SKM-1 (cell line): ENCODE measurements around the gene GXYLT1.
"Not testable (repeated sequence)": the region's sequence is repeated elsewhere in the genome, so short reads cannot be mapped to it uniquely, and the experiment has no call there.

Source experiments
- DNase-seq: peaks from one replicate; lab custom pipeline; 2025; ENCODE audit not compliant: unreplicated experiment; lab: John Stamatoyannopoulos, UW

The GXYLT1 gene

DNA sequence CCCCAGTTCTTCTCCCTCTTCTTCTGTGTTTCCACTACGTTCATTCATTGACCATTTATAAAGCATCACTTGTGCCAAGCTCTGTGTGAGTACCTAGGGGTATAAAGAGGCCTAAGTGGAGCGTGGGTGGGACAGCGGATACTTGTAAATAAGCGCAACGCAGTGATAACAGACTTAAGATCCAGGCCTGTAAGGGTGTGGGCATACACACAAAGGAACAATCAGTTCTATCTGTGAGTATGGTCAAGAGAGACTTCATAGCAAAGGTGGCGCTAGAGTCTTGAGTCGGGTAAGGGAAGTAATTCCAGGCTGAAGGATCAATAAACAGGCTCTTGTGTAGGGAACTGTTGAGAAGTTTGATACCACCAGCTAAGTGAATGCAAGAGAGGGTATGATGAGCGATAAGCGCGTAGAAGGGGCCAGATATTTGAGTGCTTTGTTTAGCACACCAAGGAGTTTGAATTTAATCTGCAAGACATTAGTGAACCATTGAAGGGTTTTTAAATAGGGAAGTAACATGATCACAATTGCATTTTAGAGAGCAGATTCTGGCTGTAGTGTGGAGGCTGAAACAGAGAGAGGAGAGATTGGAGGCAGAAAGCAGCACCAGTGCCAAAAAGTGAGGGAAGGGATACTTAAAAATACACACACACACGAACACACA lies 1.0 kb upstream of the GXYLT1 start:
- DNase-seq, result no peak

DNA sequence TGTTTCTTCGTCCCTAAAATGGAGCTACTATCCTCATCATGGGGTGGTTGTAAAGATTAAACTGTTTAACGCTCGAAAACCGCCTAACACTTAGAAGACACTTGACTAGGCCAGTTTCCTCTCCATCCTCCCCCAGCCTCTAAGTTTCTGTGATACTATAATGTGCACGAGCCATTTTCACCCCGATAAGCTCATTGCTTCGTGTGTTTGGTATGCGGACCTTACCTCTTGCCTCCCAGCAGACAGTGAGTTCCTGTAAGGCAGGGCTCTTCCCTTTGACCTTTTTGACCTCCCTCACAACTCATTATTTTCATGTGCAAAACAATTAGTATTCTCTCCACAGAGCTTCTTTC lies 499 bp upstream of the GXYLT1 start:
- no peak for DNase-seq

DNA sequence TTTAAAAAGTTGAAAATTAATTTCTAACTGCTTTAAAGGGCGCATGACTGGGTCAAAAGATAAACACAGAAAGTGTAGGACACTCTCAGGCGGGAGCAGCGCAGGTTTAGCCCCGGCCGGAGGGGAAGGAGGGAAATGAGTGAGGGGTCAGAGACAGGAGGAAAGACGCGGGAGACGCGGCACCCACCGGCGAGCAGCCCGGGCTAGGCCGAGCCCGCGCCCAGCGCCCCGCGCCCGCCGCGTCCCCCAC lies 591 bp downstream of the GXYLT1 start:
- DNase-seq, result no peak

DNA sequence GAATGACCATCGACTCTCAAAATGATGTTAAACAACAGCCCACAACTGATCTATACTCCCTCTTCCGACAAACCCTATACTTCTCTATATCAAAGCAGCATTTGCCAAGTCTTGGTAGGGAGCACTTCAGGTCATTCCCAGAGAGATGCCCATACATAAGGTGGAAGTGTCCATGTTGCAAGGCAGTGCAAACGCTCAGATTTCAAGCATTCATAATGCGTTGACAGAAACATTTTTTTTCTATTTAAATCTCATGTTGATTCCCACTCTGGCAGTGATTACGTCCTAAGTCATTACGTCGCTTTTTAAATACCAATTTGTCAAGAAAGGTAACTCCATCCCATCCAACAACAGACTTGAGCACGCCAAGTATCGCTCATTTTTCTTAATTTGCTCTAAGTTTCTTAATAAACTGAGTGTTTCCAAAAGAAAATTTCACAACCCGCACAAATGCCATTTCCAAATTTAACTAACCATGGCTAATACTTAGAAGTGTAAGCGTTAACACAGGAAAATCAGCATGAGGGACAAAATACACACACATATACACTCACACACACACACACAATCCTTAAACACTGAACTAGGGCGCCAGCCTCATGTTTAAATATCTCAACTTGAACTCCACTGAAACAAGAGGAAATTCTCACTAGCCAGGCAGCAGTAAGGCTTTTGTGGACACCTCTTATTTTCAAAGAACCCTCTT lies 1.1 kb downstream of the GXYLT1 start:
- DNase-seq, result no peak

DNA sequence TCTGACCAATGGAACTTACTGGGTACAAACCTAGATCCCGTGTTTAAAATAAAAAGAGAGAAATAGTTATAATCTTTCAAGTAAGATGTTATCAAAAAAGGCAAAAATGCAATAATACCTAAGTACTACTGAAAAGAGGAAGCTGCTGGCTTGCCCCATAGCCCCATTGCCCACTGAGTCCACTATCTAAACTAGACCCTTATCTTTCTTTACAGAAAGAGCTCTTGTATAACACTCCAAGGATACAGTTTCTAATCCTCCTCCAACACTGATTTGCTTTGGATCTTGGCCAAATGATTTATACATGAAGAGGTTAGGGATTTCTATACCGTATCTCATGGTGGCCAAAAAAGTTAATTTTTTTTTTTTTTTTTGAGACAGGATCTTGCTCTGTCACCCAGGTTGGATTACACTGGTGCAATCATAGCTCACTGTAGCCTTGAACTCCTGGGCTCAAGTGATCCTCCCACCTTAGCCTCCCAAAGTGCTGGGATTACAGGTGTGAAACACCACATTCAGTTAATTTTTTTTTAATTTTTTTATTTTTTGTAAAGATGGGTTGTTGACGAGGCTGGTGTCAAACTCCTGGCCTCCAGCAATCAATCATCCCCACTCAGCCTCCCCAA lies 2.6 kb downstream of the GXYLT1 start:
- no peak for DNase-seq

DNA sequence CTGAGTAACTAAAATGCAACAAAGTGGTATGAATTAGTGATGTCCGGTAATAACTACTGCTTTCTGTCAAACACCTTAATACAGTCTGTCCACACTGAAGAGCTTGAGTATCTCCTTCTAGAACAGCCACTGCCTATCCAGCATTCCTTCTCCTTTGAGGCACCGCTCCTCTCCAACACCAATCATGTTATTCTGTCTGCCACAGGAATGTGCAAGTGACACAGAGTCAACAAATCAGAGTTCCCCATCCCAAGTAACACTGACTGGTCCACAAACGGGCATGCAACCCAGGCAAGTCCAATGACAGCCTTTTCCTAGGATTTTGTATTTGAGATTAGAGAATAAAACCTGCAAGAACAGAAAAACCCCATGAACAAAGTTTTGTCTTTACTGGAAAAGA lies 3.8 kb downstream of the GXYLT1 start:
- DNase-seq, result no peak

DNA sequence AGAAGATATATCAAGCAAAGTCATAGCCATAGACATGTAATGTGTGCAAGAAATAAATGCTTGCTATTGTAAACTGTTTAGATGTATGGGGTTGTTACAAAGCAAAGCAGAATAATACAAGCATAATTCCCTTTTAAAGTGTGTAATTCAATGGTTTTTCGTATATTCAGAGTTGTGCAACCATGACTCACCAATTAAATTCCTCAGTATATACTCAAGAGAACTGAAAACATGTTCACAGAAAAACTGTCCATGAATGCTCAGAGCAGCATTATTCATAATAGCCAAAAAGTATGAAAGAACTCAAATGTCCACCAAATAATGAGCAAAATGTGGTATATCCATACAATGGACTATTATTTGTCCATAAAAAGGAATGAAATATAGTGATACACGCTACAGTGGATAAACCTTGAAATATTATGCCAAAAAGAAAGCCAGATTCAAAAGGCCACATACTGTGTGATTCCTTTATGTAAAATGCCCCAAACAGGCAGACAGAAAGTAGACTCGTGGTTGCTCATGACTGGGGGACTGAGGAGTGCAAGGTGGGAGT lies 9.3 kb downstream of the GXYLT1 start:
- DNase-seq, result no peak

DNA sequence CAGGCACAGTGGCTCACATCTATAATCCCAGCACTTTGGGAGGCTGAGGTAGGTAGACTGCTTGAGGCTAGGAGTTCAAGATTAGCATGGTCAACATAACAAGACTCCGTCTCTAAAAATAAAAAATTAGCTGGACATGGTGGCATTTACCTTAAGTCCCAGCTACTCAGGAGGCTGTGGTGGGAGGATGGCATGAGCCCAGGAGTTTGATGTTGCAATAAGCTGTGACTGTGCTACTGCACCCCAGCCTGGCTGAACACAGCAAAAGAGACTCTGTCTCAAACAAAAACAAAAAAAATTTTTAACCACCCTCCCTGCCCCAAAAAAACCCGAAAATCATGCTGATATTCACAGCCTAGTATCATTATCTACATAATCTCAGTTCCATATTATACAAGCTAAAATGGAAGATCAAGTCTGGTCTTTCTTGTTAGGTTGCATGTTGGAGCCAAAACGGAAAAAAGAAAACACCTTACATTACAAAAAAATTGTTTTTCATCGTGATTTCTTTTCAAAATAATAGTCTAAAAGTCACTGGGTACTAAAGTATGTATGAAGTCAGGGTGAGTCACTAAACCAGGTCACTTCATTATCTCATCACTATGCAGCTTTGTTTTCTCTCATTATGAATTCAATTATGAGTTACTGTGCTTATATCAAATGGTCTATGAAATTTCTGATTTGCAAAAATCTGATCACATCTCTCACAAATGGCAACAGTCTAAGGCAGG lies 13.8 kb downstream of the GXYLT1 start:
- DNase-seq, result no peak

DNA sequence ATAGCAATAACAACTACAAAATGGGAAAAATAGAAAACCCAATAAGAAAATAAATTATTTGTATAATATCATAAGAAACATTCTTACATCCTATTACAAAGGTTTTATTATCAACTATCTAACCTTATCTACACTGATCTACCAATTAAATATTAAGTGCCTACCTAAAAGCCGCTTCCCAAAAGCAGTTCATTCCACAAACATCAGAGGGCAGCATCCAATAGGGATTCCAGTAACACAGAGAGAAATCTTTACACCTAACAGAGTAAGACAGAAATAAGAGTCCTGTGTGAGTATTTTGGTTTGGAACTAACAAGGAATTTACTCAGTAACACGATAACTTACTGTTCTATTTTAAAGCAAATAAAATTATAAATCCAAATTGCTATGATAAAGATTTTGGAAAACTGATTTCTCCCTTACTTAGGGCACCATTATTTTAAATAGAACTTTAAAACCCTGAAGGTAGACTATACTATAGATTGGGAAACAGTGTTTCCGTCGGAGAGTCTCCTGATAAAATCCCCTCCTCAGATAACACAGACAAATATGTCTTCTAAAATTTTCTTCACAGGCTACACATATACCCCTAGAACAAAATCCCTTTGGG lies 15.0 kb downstream of the GXYLT1 start:
- no peak for DNase-seq

DNA sequence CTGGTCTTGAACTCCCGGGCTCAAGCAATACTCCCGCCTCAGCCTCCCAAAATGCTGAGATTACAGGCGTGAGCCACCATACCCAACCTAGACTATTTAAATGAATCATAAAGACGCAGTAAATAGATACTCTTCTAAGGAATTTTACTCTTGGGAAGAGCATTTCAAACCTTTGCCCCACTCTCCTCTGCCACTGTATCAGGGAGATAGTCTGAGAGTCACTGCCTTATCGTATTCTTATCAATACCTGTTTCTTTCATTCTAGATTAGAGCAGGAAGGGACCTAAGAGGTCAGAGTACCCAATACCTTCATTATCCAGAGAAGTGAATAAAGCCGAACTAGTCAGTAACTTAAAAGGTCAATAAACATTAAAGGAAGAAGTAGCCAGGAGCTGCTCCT lies 15.8 kb downstream of the GXYLT1 start:
- DNase-seq, result no peak

DNA sequence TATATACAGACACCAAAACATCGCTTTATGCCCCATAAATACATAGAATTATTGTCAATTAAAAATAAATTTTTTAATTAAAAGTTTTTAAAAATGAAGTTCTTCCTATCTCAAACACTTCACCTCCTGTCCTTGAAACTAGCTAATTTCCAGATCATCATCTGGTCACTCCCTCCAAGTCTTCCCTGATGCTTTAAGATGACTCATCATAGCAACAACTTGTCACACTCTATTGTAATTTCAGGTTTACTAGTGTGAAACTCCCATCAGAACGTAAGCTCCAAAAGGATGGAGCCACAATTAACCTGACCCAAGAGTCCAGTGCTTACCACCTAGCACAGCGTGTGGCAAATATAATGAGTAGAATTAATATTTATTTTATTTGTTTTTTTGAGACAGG lies 16.3 kb downstream of the GXYLT1 start:
- DNase-seq, result no peak

DNA sequence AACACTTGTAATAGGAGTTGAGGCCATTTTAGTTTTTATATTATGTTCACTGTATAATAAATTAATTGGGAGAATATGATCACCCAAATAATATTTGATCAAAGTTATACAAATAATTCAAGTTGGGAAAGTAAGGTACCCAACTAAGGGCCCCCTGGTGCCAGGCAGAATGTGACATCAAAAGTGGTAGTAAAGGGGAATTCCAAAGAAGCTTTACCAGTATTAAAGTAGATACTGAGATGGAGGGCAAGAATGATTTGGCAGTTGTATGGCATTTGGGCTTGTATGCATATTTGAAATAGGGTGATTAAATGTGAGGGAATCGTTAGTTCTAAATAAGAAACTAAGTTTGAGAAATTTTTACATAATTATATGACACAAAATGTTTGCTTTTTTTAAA lies 17.7 kb downstream of the GXYLT1 start:
- DNase-seq, result no peak

DNA sequence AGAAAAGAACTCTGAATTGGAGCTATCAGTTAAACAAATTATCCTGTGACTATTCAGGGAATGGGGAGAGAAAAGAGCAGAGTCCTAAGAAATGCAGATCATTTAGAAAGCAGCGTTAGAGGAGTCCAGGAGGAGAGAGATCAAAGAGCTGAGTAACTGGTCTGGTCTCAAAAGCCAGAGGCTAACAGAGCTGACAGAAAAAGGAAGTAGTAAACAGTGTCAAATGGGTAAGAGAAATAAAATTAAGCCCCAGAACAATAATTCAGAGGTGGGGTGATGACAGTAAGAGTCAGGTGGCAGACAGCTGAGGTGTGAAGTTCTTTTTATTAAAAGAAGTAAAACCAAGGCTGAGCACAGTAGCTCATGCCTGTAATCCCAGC lies 19.3 kb downstream of the GXYLT1 start:
- no peak for DNase-seq

DNA sequence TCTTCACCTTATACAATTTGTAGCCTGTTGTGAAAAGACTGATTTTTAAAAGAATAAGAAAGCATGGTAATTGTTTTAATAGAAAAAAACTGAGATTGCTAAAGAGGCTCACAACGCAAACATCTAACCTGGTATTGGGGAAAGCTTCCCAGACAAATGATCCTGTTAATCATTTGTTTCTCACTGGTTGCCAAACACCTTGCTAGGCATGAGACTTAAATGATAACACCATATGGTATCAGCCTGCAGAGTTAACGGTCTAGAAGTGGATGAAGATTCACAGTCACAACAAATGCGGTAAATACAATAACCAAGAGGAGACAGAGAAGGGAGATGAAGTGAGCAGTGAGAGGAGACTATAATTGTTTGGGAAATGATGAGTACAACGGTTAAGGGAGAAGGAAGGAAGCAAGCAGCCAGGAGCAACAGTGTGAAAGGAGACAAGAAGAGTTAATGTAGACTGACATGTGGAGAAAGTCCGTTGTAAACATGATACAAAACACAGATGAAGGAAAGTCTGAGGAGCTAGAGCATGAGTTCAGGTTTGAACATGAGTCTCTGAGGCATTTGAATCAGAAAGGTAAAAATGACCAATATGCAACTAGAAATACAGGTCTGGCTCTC lies 19.8 kb downstream of the GXYLT1 start:
- DNase-seq, result no peak

DNA sequence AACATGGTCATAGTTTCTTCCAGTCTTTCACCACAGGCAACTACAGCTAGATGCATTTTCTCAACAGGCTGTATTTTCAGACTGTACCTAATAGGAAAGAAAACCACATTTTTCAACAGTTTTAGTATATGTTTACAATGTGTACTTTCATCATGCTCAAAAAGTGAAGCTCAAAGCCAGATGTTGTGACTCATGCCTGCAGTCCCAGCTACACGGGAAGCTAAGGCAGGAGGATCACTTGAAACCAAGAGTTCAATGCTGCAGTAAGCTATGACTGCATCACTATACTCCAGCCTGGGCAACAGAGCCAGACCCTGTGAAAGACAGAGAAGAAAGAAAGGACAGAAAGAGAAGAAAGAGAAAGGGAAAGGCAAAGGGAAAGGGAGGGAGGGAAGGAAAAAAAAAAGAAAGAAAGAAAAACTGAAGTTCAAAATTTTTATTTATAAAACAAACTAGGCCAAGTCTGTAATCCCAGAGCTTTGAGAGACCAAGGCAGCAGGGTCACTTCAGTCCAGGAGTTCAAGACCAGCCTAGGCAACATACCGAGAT lies 25.5 kb downstream of the GXYLT1 start:
- DNase-seq, result no peak

DNA sequence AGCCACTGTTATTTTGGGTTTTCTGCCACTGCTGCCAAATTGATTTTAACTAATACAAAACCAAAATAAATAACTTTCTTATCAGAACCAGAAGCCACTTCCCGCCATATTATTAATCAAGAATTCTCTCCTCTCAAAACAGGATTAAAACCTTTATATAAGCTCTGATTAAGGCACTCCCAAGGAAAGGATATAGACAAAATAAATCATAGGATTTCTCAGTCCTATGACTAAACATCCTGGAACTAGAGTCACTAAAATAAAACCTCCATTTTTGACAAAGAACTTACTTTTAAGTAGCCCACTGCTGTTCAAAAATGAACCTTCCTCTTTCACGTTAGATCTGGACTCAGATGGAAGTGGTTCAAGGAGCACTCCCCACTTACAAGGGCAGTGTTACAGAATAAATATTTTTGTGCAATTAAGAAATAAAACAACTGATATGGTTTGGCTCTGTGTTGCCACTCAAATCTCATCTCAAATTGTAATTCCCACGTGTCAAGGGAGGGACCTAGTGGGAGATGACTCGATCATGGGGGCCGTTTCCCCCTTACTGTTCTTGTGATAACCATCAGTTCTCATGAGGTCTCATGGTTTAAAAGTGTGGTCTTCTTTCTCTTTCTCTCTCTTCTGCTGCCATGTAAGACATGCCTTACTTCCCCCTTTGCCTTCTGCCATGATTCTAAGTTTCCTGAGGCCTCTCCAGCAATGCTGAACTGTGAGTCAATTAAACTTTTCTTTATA lies 26.4 kb downstream of the GXYLT1 start:
- no peak for DNase-seq

DNA sequence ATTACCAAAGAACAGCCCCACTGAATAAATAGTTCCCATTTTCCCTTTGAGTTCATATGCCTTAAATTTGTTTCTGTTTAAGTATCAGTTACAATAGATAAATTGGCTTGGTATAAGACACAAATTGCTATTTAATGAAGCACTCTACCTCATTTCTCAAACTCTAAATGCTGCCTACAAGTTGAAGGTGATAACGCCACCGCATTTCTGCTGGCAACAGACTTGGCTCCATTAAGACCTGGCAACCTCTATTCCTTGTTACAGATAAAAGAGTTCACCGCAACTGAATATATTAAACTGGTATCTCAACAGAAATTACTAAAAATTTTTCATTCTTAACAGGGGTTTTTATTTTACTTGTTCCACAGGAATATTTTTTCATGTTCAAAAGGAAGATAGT lies 35.6 kb downstream of the GXYLT1 start:
- DNase-seq, result no peak

DNA sequence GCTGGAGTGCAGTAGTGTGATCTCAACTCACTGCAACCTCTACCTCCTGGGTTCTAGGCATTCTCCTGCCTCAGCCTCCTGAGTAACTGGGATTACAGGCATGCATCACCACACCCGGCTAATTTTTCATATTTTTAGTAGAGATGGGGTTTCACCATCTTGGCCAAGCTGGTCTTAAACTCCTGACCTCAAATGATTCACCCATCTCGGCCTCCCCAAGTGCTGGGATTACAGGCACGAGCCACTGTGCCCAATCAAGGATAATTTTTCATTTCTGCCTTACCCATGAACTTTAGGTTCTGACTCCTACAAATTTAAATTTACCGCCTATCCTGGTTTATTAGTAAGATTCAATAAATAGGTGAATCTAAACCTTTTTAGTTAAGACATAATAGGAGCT lies 37.9 kb downstream of the GXYLT1 start:
- not testable (repeated sequence) for DNase-seq

DNA sequence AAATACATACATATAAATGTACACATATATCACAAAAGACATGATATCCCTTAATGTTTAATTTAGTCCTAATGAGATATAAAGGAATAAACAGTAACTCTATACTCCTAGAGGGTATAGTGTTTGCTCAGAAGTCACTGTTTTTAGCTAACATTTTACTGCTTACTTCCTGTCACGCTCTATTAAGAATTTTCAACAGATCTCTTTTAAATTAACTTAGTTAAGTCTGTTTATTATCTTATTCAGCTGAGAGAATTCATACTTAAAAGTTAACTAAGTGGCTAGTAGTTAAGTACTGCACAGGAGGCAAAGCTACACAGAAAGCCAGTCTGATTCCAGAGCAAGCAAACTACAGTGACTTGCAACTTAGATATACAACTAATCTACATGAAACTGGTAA lies 39.9 kb downstream of the GXYLT1 start:
- no peak for DNase-seq

DNA sequence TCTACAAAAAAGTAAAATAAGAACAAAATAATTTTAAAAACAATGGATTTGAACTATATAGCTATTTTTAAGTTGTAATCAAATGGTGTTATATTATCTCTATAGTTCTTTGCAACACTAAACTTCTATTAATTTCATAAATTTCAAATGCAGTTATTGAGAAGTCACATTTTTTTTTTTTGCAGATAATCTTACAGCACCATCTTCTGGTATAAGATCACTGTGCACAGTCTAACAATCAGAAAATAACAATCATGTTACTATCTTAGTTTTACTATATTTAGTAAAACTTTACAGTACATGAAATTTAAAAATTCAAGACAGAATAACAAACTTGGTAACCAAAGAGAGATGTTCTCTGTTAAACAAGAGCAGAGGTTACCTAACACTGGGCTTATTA lies 40.6 kb downstream of the GXYLT1 start:
- no peak for DNase-seq
